ENCODE results near the gene TSGA10IP. TPM values are rescaled to one million over a fixed set of nuclear protein-coding genes. Genes with fewer than 3 reads are reported as not detected.

The TSGA10IP gene
- total RNA-seq, 4 donors from 2014 or later = not detected

GRCh38 chr11:65921033-65921555, 24.2 kb upstream of the TSGA10IP start:
- WGBS = 87% methylated on average over 8 of the region's 12 CpGs
- no peak overlapping the region for H3K27ac ChIP-seq
- H3K4me3 ChIP-seq = peak overlapping the region; percentile 90

GRCh38 chr11:65921876-65922275, 23.4 kb upstream of the TSGA10IP start:
- no peak overlapping the region for H3K4me3 ChIP-seq
- H3K9me3 ChIP-seq = no peaks in the 10 kb centered on the region
- H3K27me3 ChIP-seq = no peaks in the 10 kb centered on the region
- TF ChIP-seq EP300 (IDR thresholded peaks at IDR 0.05) (no peak), POLR2AphosphoS5 (IDR thresholded peaks at IDR 0.05) (no peak), POLR2A (IDR thresholded peaks at IDR 0.05) (no peak), CTCF (IDR thresholded peaks at IDR 0.05) (no peak)
- no peak for DNase-seq (ENCODE audit: low spot score in 2 of 2)
- peaks cover 40% of the 10 kb centered on the region for H3K4me1 ChIP-seq
- H3K36me3 ChIP-seq = peaks cover 22% of the 10 kb centered on the region
- no peak overlapping the region for H3K27ac ChIP-seq
- WGBS = 92% methylated on average over 10 of the region's 10 CpGs

More at GRCh38 chr11:65921033-65921555, 24.2 kb upstream of the TSGA10IP start:
- Histone ChIP-seq H3K4me1 (peaks cover 48% of the 10 kb centered on the region), H3K27me3 (no peaks in the 10 kb centered on the region), H3K36me3 (peaks cover 22% of the 10 kb centered on the region), H3K9me3 (no peaks in the 10 kb centered on the region)
- no peak for DNase-seq (ENCODE audit: low spot score in 2 of 2)
- no peak for TF ChIP-seq POLR2AphosphoS5 (IDR thresholded peaks at IDR 0.05)
- TF ChIP-seq POLR2A (IDR thresholded peaks at IDR 0.05) = no peak
- TF ChIP-seq EP300 (IDR thresholded peaks at IDR 0.05) = no peak
- TF ChIP-seq CTCF (IDR thresholded peaks at IDR 0.05) = no peak

GRCh38 chr11:65922565-65922964, 22.7 kb upstream of the TSGA10IP start:
- TF ChIP-seq POLR2AphosphoS5 (IDR thresholded peaks at IDR 0.05) (no peak), EP300 (IDR thresholded peaks at IDR 0.05) (no peak)
- H3K27me3 ChIP-seq = no peaks in the 10 kb centered on the region
- H3K4me3 ChIP-seq = no peak overlapping the region
- peaks cover 34% of the 10 kb centered on the region for H3K4me1 ChIP-seq
- no peak for DNase-seq (ENCODE audit: low spot score in 2 of 2)
- WGBS = 35% methylated on average over 3 of the region's 3 CpGs
- H3K27ac ChIP-seq = no peak overlapping the region
- H3K9me3 ChIP-seq = no peaks in the 10 kb centered on the region
- peaks cover 22% of the 10 kb centered on the region for H3K36me3 ChIP-seq

- Histone ChIP-seq H3K36me3 (peaks cover 22% of the 10 kb centered on the region), H3K4me3 (no peak overlapping the region), H3K9me3 (no peaks in the 10 kb centered on the region), H3K27ac (no peak overlapping the region), H3K27me3 (no peaks in the 10 kb centered on the region), H3K4me1 (peaks cover 18% of the 10 kb centered on the region)
- TF ChIP-seq CTCF (IDR thresholded peaks at IDR 0.05) (no peak), POLR2AphosphoS5 (IDR thresholded peaks at IDR 0.05) (no peak), EP300 (IDR thresholded peaks at IDR 0.05) (no peak), POLR2A (IDR thresholded peaks at IDR 0.05) (no peak)
- WGBS = 48% methylated on average over 2 of the region's 2 CpGs
- no peak for DNase-seq (ENCODE audit: low spot score in 2 of 2)
Measured at GRCh38 chr11:65925397-65925796, 19.9 kb upstream of the TSGA10IP start.

- no peaks in the 10 kb centered on the region for H3K9me3 ChIP-seq
- H3K36me3 ChIP-seq = peaks cover 9% of the 10 kb centered on the region
- no peak overlapping the region for H3K27ac ChIP-seq
- no peaks in the 10 kb centered on the region for H3K27me3 ChIP-seq
- peaks cover 2% of the 10 kb centered on the region for H3K4me1 ChIP-seq
- H3K4me3 ChIP-seq = no peak overlapping the region
- WGBS = 56% methylated on average over 9 of the region's 9 CpGs
- no peak for DNase-seq (ENCODE audit: low spot score in 2 of 2)
- TF ChIP-seq CTCF (IDR thresholded peaks at IDR 0.05) = no peak
- TF ChIP-seq POLR2A (IDR thresholded peaks at IDR 0.05) = no peak
- TF ChIP-seq EP300 (IDR thresholded peaks at IDR 0.05) = no peak
- no peak for TF ChIP-seq POLR2AphosphoS5 (IDR thresholded peaks at IDR 0.05)
Measured at GRCh38 chr11:65927904-65928397, 17.3 kb upstream of the TSGA10IP start.

GRCh38 chr11:65928667-65929066, 16.6 kb upstream of the TSGA10IP start:
- H3K27me3 ChIP-seq = no peaks in the 10 kb centered on the region
- no peak overlapping the region for H3K27ac ChIP-seq
- no peaks in the 10 kb centered on the region for H3K9me3 ChIP-seq
- 76% methylated on average over 6 of the region's 6 CpGs for WGBS
- no peak overlapping the region for H3K4me3 ChIP-seq
- DNase-seq (ENCODE audit: low spot score in 2 of 2) = no peak
- H3K36me3 ChIP-seq = peaks cover 6% of the 10 kb centered on the region
- no peaks in the 10 kb centered on the region for H3K4me1 ChIP-seq
- TF ChIP-seq POLR2A (IDR thresholded peaks at IDR 0.05) (no peak), EP300 (IDR thresholded peaks at IDR 0.05) (no peak), POLR2AphosphoS5 (IDR thresholded peaks at IDR 0.05) (no peak), CTCF (IDR thresholded peaks at IDR 0.05) (no peak)
